DND-41 (cell line): ENCODE results near the gene TMX4.

Experiments used
- EZH2 ChIP-seq: IDR thresholded peaks from 3 replicates; pipeline ENCODE4 v1.6.1; 2012; ENCODE audit warnings: borderline replicate concordance, low read depth, mild to moderate bottlenecking, moderate library complexity, low read length, inconsistent platforms; ENCODE audit not compliant: severe bottlenecking
- TF ChIP-seq, protein P1 (sequence below): IDR thresholded peaks from 2 replicates; pipeline ENCODE4 v1.5.1; 2012; ENCODE audit warnings: borderline replicate concordance, low read length, moderate library complexity, mild to moderate bottlenecking; ENCODE audit not compliant: poor library complexity, severe bottlenecking; ENCODE audit errors: extremely low read depth

GRCh38 chr20:8033151-8033841 is 13.7 kb upstream of the TMX4 start:
- TF ChIP-seq, protein P1, sequence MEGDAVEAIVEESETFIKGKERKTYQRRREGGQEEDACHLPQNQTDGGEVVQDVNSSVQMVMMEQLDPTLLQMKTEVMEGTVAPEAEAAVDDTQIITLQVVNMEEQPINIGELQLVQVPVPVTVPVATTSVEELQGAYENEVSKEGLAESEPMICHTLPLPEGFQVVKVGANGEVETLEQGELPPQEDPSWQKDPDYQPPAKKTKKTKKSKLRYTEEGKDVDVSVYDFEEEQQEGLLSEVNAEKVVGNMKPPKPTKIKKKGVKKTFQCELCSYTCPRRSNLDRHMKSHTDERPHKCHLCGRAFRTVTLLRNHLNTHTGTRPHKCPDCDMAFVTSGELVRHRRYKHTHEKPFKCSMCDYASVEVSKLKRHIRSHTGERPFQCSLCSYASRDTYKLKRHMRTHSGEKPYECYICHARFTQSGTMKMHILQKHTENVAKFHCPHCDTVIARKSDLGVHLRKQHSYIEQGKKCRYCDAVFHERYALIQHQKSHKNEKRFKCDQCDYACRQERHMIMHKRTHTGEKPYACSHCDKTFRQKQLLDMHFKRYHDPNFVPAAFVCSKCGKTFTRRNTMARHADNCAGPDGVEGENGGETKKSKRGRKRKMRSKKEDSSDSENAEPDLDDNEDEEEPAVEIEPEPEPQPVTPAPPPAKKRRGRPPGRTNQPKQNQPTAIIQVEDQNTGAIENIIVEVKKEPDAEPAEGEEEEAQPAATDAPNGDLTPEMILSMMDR: no peak
- no peak for TF ChIP-seq EZH2
